Hematopoietic multipotent progenitor cell treated with erythropoietin and hydrocortisone succinate and interleukin-3 and kit ligand, for 6 days (in vitro differentiated cells): Measurements from ENCODE around the gene PPOX.

Experiments
- DNase-seq: peaks from one replicate; pipeline ENCODE4 v3.0.0-alpha.2; 2015

The PPOX gene

DNA sequence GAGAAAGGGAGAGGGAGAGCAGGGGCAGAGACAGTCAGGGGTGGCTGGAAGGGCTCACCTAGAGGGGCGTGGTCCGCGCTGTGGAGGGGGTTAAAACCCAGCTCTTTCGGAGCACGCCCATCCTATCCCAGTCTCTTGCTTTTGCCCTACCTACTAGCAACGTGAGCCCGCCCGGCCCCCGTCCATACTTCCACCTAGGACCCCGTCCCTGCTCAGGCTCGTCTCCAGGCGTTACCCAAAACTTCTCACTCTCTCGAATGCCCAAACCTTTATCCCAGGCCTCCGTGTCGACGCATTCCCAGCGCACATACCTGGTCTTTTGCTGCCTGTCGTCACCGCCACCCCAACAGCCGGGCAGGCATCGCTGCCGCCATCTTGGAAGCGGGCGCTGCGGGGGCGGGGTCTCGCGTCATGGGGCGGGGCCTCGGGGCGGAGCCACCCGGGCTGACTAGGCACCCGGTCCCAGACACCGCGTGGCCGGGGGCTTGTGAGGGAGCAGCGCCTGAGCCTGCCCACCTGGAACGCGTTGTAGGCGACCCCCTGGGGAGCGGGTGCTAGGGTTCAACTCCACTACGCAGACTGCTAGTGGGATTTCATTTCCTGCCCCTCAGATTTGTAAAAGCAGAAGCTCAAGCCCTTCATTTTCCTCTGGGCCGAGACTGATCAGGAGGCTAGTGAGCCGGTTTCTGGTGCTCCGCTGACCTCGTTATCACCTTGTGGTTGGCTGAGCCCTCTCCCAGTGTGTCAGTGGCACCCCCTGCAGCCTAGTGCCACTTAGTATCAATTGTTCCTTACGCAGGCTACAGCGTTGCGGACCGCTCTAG, 11.1 kb downstream of the PPOX start, which contains the start of gene B4GALT3:
B4GALT3 (minus strand) TSS at position 396 of the 824 bp plus-strand sequence. CDS start 1,447 bp downstream, outside the sequence.
- peak; percentile 93 for DNase-seq

DNA sequence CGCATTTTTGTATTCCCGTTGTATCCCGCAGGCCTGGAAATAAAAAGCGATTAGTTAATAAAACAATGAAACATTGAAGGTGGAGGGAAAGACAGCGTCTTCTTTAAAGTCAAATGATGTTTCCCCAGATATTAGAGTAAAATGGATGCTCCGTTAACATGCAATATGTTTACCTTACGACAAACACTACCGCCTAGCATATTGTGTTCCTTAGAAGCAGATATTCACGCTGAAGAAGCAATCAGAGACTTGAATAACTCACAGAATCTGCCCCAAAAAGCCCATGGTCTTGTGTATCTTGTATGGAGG, 11.7 kb downstream of the PPOX start:
- DNase-seq = no peak

- DNase-seq = no peak
Observed at GRCh38 chr1:161179698-161180097, 13.5 kb downstream of the PPOX start.

DNA sequence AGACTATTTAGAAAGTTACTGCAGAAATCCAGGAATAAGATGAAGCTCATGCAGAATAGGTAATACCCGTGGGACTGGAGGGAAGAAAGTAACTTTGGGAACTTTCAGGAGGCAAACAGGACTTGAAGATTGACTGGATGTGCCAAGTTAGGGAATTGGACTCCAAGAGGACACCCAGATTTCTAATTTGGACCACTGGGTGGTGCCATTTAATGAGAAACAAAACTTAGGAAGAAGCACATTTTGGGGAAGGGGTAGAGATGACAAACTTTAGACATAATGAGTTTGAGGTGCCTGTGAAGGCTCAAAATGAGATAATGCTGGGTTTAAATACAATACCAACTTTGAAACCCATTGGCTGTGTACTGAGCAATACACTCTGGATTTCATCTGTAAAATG, 14.4 kb downstream of the PPOX start:
- no peak for DNase-seq

DNA sequence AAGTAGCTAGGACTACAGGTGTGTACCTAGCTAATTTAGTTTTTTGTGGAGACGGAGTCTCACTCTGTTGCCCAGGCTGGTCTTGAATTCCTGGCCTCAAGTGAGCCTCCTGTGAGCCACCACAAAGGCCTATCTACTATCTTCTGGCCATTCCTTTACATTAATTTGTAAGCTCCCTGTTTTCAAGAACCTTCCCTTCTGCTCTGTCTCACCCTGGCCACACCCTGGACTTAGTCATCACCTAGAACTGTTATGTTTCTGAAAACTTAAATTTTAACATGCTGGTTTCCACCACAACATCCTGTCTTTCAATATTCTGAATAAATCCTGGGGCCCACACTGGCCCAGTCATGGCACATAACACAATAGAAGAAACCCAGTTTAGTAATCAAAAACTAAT, 16.0 kb downstream of the PPOX start:
- no peak for DNase-seq

- DNase-seq = peak; percentile 90
Observed at GRCh38 chr1:161185282-161185682, 19.1 kb downstream of the PPOX start.

GRCh38 chr1:161185732-161186311, 19.6 kb downstream of the PPOX start:
- peak; percentile 47 for DNase-seq

GRCh38 chr1:161187311-161187710, 21.1 kb downstream of the PPOX start:
- no peak for DNase-seq

DNA sequence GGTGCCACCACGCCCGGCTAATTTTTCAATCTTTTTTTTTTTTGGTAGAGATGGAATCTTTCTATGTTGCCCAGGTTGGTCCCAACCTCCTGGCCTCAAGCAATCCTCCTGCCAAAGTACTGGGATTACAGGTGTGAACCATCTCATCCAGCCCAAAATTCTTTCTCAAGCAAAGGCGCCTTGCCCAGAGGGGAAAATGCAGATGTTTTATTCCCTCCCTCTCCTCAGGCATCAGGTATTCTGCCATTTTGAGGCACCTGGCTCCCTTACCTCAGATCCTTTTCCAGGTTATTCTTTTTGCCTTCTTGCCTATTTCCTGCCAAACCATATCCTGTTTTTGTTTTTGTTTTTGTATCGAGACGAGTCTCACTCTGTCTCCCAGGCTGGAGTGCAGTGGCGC, 22.2 kb downstream of the PPOX start:
- DNase-seq = no peak

GRCh38 chr1:161189036-161189435, 22.8 kb downstream of the PPOX start:
- no peak for DNase-seq

DNA sequence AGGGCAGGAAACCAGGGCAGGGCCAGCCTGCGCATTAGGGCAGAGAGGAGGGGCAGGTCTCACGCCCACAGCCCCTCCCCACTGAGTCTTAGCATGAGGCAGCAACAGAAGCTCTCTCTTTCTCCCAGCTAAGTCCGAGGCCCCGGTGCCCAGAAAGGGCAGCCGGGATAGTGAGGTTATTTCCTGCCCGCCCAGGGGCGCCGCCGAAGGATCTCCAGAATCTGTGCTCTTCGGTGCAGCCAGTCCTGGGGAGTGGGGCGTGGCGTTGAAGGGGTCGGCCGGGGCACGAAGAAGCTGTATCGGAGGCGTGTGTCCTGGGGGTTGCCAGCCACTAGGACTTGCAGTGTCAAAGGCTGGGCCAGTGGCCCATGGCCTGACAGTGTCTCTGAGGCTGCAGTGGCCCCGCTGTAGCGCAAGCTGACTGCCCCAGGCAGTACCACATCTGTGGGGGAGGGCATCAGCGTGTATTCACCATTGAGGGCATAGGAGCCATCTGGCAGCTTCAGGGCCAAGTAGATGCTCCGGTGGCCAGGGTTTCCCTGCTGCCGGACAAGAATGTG, 24.8 kb downstream of the PPOX start:
- no peak for DNase-seq

DNA sequence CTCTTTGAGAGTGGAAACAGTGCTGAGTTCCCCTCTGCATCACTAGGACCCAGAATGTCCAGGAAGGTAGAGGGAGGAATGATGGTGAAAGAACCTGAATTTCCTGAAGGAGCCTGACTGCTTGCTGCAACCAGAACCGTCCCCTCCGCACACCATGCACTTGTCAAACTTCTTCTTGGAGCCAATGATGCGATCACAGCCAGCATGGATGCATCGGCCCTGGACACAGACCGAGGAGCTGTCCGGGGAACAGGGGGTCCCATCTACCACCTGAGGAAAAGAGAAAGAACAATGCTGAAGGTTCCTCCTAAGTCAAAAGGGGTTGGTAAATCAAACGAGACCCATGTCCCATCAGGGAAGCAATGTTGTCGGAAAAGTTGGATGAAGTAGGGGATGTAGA, 25.7 kb downstream of the PPOX start:
- DNase-seq = no peak

- peak; percentile 93 for DNase-seq
Observed at GRCh38 chr1:161192476-161193465, 26.5 kb downstream of the PPOX start.

- no peak for DNase-seq
Observed at GRCh38 chr1:161193561-161194235, 27.5 kb downstream of the PPOX start.

DNA sequence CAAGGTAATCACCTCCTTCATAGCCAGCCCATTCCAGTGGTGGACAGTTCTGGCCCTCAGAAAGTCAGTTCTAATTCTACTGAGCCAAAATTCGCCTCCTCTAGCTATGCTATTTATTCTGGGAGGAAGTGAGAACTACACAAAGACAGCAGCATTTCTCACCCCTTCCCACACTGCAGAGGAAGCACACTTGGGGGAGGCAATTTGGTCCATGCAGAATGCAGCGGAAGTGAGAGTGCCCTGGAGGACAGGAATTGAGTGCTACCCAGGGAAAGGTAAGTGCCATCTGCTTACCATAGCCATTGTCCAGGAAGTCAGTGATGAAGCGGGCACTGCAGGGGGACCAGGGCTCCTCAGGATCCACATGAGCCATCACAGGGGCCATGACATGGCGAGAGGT, 28.9 kb downstream of the PPOX start:
- DNase-seq = no peak

GRCh38 chr1:161196111-161196510, 29.9 kb downstream of the PPOX start:
- DNase-seq = no peak

DNA sequence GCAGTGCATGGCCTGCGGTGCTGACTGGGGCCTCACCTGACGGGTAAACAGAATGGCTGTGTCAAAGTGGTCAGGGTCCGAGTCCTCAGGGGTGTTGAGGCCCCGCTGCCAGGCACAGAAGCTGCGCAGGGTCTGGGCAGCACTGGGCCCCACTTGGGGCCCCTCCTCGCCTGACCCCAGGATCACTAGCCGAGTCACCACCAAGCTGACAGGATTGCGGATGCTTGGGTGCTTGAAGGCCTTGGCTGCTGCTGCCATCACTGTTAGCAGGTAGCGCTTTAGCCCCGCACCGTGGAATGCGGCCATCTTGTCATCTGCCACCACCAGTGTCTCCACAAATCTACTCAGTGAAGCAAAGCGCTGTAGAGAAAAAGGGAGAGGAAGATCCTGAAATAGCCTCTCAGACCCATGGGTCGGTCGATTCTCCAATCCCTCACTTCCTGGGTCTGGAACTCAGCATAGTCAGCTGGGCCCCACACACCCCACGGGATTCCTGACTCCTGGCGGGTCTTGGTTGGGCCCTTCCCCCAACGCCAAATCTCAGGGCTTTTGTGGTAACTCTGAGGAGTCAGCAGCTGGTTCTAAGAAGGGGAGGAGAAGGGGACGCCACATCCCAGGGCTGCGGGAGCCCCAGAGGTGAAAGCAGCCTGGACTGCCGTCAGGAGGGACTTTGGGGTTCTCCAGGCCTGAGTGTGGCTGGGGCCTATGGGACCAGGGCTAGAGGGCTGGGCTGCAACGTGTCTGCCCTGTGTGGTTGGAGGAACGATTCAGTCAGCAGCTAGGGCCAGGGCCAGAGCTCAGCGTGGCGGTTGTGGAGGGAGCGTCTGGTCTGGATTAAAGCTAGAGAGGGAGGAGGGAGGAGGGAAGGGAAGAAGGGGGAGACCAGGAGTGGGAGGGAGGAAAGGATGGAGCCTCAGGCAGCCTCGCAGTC, 30.6 kb downstream of the PPOX start:
- DNase-seq = no peak

- DNase-seq = no peak
Observed at GRCh38 chr1:161197560-161198193, 31.5 kb downstream of the PPOX start.

GRCh38 chr1:161198194-161198896, 32.1 kb downstream of the PPOX start:
- DNase-seq = peak; percentile 57

- DNase-seq = no peak
Observed at GRCh38 chr1:161198897-161199431, 32.7 kb downstream of the PPOX start, which contains the start of gene ADAMTS4. ADAMTS4 (minus strand) TSS chr1:161199054; CDS start chr1:161198627, 427 bp downstream.
